ENCODE measurements around the gene SRXN1.

SRXN1 gene

GRCh38 chr20:634148-634925 lies 18.7 kb downstream of the SRXN1 start:
- DNase-seq: peak; percentile 22

GRCh38 chr20:631101-631500 lies 21.9 kb downstream of the SRXN1 start:
- no peak for DNase-seq

GRCh38 chr20:626579-626978 lies 26.4 kb downstream of the SRXN1 start:
- no peak for DNase-seq

- no peak for DNase-seq
These were observed 27.6 kb downstream of the SRXN1 start for GRCh38 chr20:625360-625932.

GRCh38 chr20:623704-624103 lies 29.3 kb downstream of the SRXN1 start:
- DNase-seq: no peak

- DNase-seq: no peak
These were observed 30.0 kb downstream of the SRXN1 start for GRCh38 chr20:623021-623420.

- no peak for DNase-seq
These were observed 30.8 kb downstream of the SRXN1 start for GRCh38 chr20:622161-622560.

GRCh38 chr20:621125-621756 lies 31.8 kb downstream of the SRXN1 start:
- DNase-seq: no peak

GRCh38 chr20:620246-620645 lies 32.8 kb downstream of the SRXN1 start:
- DNase-seq: no peak

GRCh38 chr20:618980-619379 lies 34.0 kb downstream of the SRXN1 start:
- DNase-seq: no peak

- DNase-seq: no peak
These were observed 34.9 kb downstream of the SRXN1 start for GRCh38 chr20:617934-618690.

- DNase-seq: no peak
These were observed 37.5 kb downstream of the SRXN1 start for GRCh38 chr20:615514-615913.

GRCh38 chr20:611843-612185 lies 41.2 kb downstream of the SRXN1 start:
- no peak for DNase-seq

GRCh38 chr20:611047-611842 lies 41.8 kb downstream of the SRXN1 start:
- no peak for DNase-seq

- no peak for DNase-seq
These were observed 42.6 kb downstream of the SRXN1 start, which contains the start of gene TCF15 for GRCh38 chr20:610130-611046. TCF15 (minus strand) TSS chr20:610309; CDS start chr20:610237, 72 bp downstream.

- no peak for DNase-seq
These were observed 43.5 kb downstream of the SRXN1 start for GRCh38 chr20:609371-609964.

- DNase-seq: no peak
These were observed 44.0 kb downstream of the SRXN1 start for GRCh38 chr20:608970-609369.

GRCh38 chr20:607476-607875 lies 45.5 kb downstream of the SRXN1 start:
- DNase-seq: no peak

- DNase-seq: no peak
These were observed 47.8 kb downstream of the SRXN1 start for GRCh38 chr20:605237-605636.

GRCh38 chr20:603116-603640 lies 49.8 kb downstream of the SRXN1 start:
- DNase-seq: no peak

Data from midbrain (tissue), 1 donor.